GM23248 (cell line): Measurements from ENCODE around the gene STEAP3. TPM values are rescaled to one million over a fixed set of nuclear protein-coding genes. Genes with fewer than 3 reads are reported as not detected.

Source experiments
- DNase-seq: peaks from one replicate; pipeline ENCODE4 v3.0.0-alpha.2; 2015
- H2AFZ ChIP-seq: fragments of 200-600 bp; sonication (generic); 2 replicates; pipeline ENCODE4 v1.6.1; 2016; ENCODE audit warnings: antibody characterized with exemption
- H3F3A ChIP-seq: fragments of 200-600 bp; sonication (generic); 2 replicates; pipeline ENCODE4 v1.6.1; 2016; ENCODE audit warnings: mild to moderate bottlenecking, antibody characterized with exemption, mixed run types; ENCODE audit not compliant: insufficient read depth
- H3K27ac ChIP-seq: fragments of 200-600 bp; sonication (generic); 2 replicates; pipeline ENCODE4 v1.5.1; 2016; ENCODE audit warnings: mild to moderate bottlenecking
- H3K27me3 ChIP-seq: fragments of 200-600 bp; sonication (generic); replicated peaks from 2 replicates; pipeline ENCODE4 v1.6.1; 2016; ENCODE audit warnings: mild to moderate bottlenecking; ENCODE audit not compliant: insufficient read depth
- H3K36me3 ChIP-seq: fragments of 200-600 bp; sonication (generic); 2 replicates; pipeline ENCODE4 v1.6.1; 2016; ENCODE audit warnings: low read depth, mild to moderate bottlenecking
- H3K4me1 ChIP-seq: fragments of 200-600 bp; sonication (generic); 2 replicates; pipeline ENCODE4 v1.6.1; 2016; ENCODE audit warnings: mild to moderate bottlenecking; ENCODE audit not compliant: insufficient read depth
- H3K4me2 ChIP-seq: fragments of 200-600 bp; sonication (generic); one replicate; pipeline ENCODE4 v1.6.1; 2016; ENCODE audit warnings: mild to moderate bottlenecking; ENCODE audit not compliant: unreplicated experiment
- H3K4me3 ChIP-seq: fragments of 200-600 bp; sonication (generic); 2 replicates; pipeline ENCODE4 v1.5.1; 2016; ENCODE audit warnings: mild to moderate bottlenecking
- H3K79me2 ChIP-seq: fragments of 200-600 bp; sonication (generic); 2 replicates; pipeline ENCODE4 v1.6.1; 2016; ENCODE audit warnings: mild to moderate bottlenecking; ENCODE audit not compliant: insufficient read depth
- H3K9ac ChIP-seq: fragments of 200-600 bp; sonication (generic); 2 replicates; pipeline ENCODE4 v1.6.1; 2016; ENCODE audit warnings: mild to moderate bottlenecking
- H3K9me2 ChIP-seq: fragments of 200-600 bp; sonication (generic); 2 replicates; pipeline ENCODE4 v1.6.1; 2016; ENCODE audit warnings: mixed run types, mild to moderate bottlenecking, moderate library complexity; ENCODE audit not compliant: insufficient read depth
- H3K9me3 ChIP-seq: fragments of 200-600 bp; sonication (generic); one replicate; pipeline ENCODE4 v1.6.1; 2017; ENCODE audit warnings: low read depth
- H4K20me1 ChIP-seq: fragments of 200-600 bp; sonication (generic); 2 replicates; pipeline ENCODE4 v1.6.0; 2016; ENCODE audit not compliant: insufficient read depth
- EZH2 ChIP-seq: fragments of 200-600 bp; sonication (generic); IDR thresholded peaks from 2 replicates; pipeline ENCODE4 v1.6.1; 2018; ENCODE audit warnings: antibody characterized with exemption, mild to moderate bottlenecking; ENCODE audit not compliant: insufficient read depth, poor library complexity, severe bottlenecking
- EZH2phosphoT487 ChIP-seq: fragments of 200-600 bp; sonication (generic); IDR thresholded peaks from 2 replicates; pipeline ENCODE4 v1.6.1; 2018; ENCODE audit warnings: antibody characterized with exemption, moderate library complexity, mild to moderate bottlenecking, low read depth; ENCODE audit not compliant: insufficient read depth
- WGBS, 2 experiments: methylation state at CpG; one replicate each; pipeline ENCODE4 v1.1.6; 2015 to 2017; ENCODE audit warnings: low lambda C conversion rate in 2 of 2, low coverage in 1 of 2; ENCODE audit errors: missing lambda C conversion rate in 2 of 2; 5-methylcytosine and 5-hydroxymethylcytosine counted together
- in situ Hi-C: fragments of 300-500 bp; cut with MboI; formaldehyde crosslinking; loops from 2 replicates; pipeline ENCODE4 v1.15.0; 2020
- polyA plus RNA-seq: library from polyadenylated mRNA; unstranded; fragments of >200 nt; fragmentation: Nextera tagmentation; extraction: Ambion mirVana; gene quantifications from 2 replicates; pipeline ENCODE4 v1.2.1, GENCODE V29; 2016
- total RNA-seq: library from RNA; depleted of rRNA; stranded (reverse); fragments of >200 nt; shearing (Covaris generic); gene quantifications from 2 replicates; pipeline ENCODE4 v1.2.3, GENCODE V29; 2014

STEAP3 gene
- total and polyA plus RNA-seq, 2 experiments from 2014 or later = 29.5 to 31.3 TPM

DNA sequence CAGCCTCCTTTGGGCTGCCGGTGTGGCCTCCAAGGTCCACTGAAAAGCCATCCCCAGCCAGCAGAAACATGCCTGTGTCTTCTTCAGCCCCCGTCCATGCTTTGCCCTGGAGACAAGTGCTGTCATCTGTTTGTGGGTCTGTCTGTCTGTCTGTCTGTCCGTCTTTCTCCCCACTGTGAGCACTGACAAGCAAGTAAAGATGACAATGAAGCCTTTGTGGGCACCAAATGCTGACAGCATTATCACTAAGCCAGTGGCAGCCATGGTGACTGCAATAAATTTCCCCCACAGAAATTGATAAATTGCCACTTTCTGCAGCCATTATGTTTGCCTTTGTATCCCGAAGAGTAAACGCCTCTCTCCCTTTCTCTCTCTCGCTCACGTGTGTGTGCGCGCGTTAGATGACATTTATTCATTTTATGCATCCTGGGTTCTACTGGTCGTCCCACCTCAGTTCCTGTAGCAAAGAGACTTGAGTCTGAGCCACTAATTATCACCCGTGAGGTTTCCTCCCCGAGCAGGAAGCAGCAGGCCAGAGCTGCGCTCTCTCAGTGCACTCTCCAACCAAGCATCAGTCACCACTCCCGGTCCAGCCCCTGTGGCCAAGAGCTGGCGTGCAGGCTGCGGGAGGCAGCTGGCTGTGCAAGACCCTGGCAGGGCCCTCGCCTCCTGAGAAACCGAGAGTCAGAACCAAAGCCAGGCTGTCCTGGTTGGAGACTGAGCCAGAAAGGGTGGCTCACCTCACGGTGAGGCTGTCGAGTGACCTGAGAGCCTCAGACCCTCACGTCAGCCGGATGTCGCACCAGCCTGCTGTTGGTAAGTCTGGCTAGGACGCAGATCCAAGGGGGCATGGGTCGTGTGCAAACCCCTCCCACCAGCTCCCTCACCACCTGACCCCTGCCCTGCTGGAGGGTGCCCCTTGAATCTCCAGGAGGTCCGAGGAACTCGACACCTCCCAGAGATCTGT lies 6.9 kb downstream of the STEAP3 start:
- Histone ChIP-seq H2AFZ (no peak overlapping the region; the same call in 1 of the 2 replicates), H3K4me1 (peaks cover 31% of the 10 kb centered on the region), H3K9me3 (no peaks in the 10 kb centered on the region), H3K27ac (peak overlapping the region; percentile 93), H3K4me2 (peak overlapping the region; percentile 73), H3K36me3 (no peaks in the 10 kb centered on the region), H3F3A (peaks cover 29% of the 10 kb centered on the region), H3K4me3 (peak overlapping the region; percentile 46; the same call in 1 of the 2 replicates), H3K27me3 (no peaks in the 10 kb centered on the region), H3K9ac (peak overlapping the region; percentile 45), H3K79me2 (no peaks in the 10 kb centered on the region), H3K9me2 (no peaks in the 10 kb centered on the region), H4K20me1 (no peaks in the 10 kb centered on the region)
- peak; percentile 74 for DNase-seq
- in situ Hi-C loops = no loop called here
- TF ChIP-seq EZH2phosphoT487 (no peak), EZH2 (no peak)
- WGBS, 2 experiments = 54 to 57% methylated on average over 26 to 28 of the region's 28 CpGs

GRCh38 chr2:119231975-119232665 lies 8.5 kb downstream of the STEAP3 start:
- H3K27ac ChIP-seq = peak overlapping the region; percentile 93
- in situ Hi-C loops = no loop called here
- no peaks in the 10 kb centered on the region for H3K9me2 ChIP-seq
- peak overlapping the region; percentile 73 for H3K4me2 ChIP-seq
- WGBS, 2 experiments = 58 to 59% methylated on average over 10 of the region's 10 CpGs
- peak overlapping the region; percentile 74 for H3K9ac ChIP-seq
- no peaks in the 10 kb centered on the region for H3K36me3 ChIP-seq
- peaks cover 29% of the 10 kb centered on the region for H3F3A ChIP-seq
- H2AFZ ChIP-seq = no peak overlapping the region
- no peaks in the 10 kb centered on the region for H3K79me2 ChIP-seq
- TF ChIP-seq EZH2 = no peak
- no peak for TF ChIP-seq EZH2phosphoT487
- peaks cover 31% of the 10 kb centered on the region for H3K4me1 ChIP-seq
- peak; percentile 84 for DNase-seq
- no peaks in the 10 kb centered on the region for H4K20me1 ChIP-seq
- H3K9me3 ChIP-seq = no peaks in the 10 kb centered on the region
- no peaks in the 10 kb centered on the region for H3K27me3 ChIP-seq
- peak overlapping the region; percentile 41 for H3K4me3 ChIP-seq

DNA sequence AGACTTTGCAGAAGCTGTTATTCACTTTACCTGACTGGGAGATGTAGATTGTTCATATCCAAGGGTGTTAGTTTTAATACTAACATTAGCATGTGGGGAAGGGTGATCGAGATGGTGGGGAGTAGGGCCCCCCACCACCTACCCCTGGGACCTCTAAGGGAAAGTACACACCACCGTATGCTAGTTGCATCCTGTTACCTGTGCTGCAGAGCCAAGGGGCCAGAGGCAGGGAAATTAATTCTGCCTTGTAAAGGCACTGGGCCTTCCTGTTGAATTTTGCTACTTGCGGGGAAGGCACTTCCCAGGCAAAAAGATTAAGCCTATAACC lies 9.0 kb downstream of the STEAP3 start:
- peaks cover 31% of the 10 kb centered on the region for H3K4me1 ChIP-seq
- WGBS, 2 experiments = 73 to 80% methylated on average over 3 of the region's 3 CpGs
- no peaks in the 10 kb centered on the region for H4K20me1 ChIP-seq
- H3K4me3 ChIP-seq = no peak overlapping the region
- H2AFZ ChIP-seq = no peak overlapping the region
- DNase-seq = no peak
- peaks cover 29% of the 10 kb centered on the region for H3F3A ChIP-seq
- peak overlapping the region; percentile 73 for H3K4me2 ChIP-seq
- no peaks in the 10 kb centered on the region for H3K9me2 ChIP-seq
- peak overlapping the region; percentile 93; the same call in 1 of the 2 replicates for H3K27ac ChIP-seq
- H3K79me2 ChIP-seq = no peaks in the 10 kb centered on the region
- H3K27me3 ChIP-seq = no peaks in the 10 kb centered on the region
- no peaks in the 10 kb centered on the region for H3K36me3 ChIP-seq
- peak overlapping the region; percentile 74; the same call in 1 of the 2 replicates for H3K9ac ChIP-seq
- no peak for TF ChIP-seq EZH2phosphoT487
- TF ChIP-seq EZH2 = no peak
- in situ Hi-C loops = no loop called here
- H3K9me3 ChIP-seq = no peaks in the 10 kb centered on the region

DNA sequence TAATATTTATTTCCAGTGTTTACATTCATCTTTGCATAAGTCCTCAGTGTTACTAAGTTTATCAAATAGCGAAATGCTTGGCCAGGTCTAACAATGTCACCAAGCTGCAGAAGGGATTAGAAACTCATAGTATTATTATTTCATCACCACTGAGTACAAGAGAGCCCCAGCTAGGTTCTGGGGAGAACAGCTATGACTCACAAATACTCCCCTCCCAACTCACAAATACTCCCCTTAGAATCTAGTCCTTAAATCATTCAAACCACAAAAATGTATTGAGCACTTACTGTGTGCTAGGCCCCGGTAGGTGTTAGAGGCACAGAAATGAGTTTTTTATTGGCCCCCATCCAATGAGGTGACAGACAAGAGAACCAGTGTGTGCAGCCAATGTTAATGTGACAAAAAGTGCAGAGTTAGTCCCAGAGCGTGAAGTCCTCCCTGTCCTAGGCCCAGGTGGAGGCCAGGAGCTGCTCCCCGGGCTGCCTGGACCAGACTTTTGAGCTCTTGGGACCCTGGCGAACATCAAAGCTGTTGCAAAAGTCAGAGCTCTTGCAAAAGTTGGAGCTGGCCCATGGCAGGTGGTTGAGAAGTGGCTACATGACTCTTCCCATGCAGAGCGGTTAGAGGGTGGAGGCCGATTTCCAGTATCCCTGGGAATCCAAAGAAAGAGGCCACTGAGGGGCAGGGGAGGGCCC lies 9.8 kb downstream of the STEAP3 start:
- no peak overlapping the region for H2AFZ ChIP-seq
- peaks cover 31% of the 10 kb centered on the region for H3K4me1 ChIP-seq
- H3K9me2 ChIP-seq = no peaks in the 10 kb centered on the region
- H3K9me3 ChIP-seq = no peaks in the 10 kb centered on the region
- no peak overlapping the region for H3K4me3 ChIP-seq
- no peaks in the 10 kb centered on the region for H4K20me1 ChIP-seq
- WGBS, 2 experiments = 77% methylated on average over 7 of the region's 7 CpGs
- H3K79me2 ChIP-seq = no peaks in the 10 kb centered on the region
- H3K27ac ChIP-seq = no peak overlapping the region
- H3K4me2 ChIP-seq = peak overlapping the region; percentile 25
- H3F3A ChIP-seq = peaks cover 29% of the 10 kb centered on the region
- TF ChIP-seq EZH2 (no peak), EZH2phosphoT487 (no peak)
- H3K36me3 ChIP-seq = no peaks in the 10 kb centered on the region
- no peak overlapping the region for H3K9ac ChIP-seq
- DNase-seq = peak; percentile 63
- H3K27me3 ChIP-seq = no peaks in the 10 kb centered on the region
- in situ Hi-C loops = no loop called here
